KMS-11 (cell line): ENCODE data around the gene ZNF611.
A peak's percentile ranks its signal among the peaks of the same experiment; 100 is the strongest.
"Not testable (repeated sequence)": the region's sequence is repeated elsewhere in the genome, so short reads cannot be mapped to it uniquely, and the experiment has no call there.

ENCODE experiments used
- H2AFZ ChIP-seq: fragments of 200-600 bp; sonication (generic); 2 replicates; pipeline ENCODE4 v1.6.1; 2016; ENCODE audit warnings: antibody characterized with exemption, mixed run types, low read depth
- H3K27ac ChIP-seq: fragments of 200-600 bp; sonication (generic); 2 replicates; pipeline ENCODE4 v1.6.1; 2016; ENCODE audit warnings: mild to moderate bottlenecking, mixed run types
- H3K27me3 ChIP-seq: fragments of 200-600 bp; sonication (generic); 2 replicates; pipeline ENCODE4 v1.6.1; 2017; ENCODE audit warnings: mild to moderate bottlenecking, low read depth, mixed run types, moderate library complexity; ENCODE audit not compliant: insufficient read depth
- H3K36me3 ChIP-seq: fragments of 200-600 bp; sonication (generic); 2 replicates; pipeline ENCODE4 v1.6.1; 2017; ENCODE audit warnings: mild to moderate bottlenecking, mixed run types; ENCODE audit not compliant: insufficient read depth
- H3K4me1 ChIP-seq: fragments of 200-600 bp; sonication (generic); 2 replicates; pipeline ENCODE4 v1.6.1; 2016; ENCODE audit warnings: mild to moderate bottlenecking, low read depth, mixed run types; ENCODE audit not compliant: poor library complexity, severe bottlenecking
- H3K4me2 ChIP-seq: fragments of 200-600 bp; sonication (generic); 2 replicates; pipeline ENCODE4 v1.7.0; 2016; ENCODE audit warnings: mild to moderate bottlenecking, mixed run types
- H3K4me3 ChIP-seq: fragments of 200-600 bp; sonication (generic); IDR thresholded peaks from 2 replicates; pipeline ENCODE4 v1.6.1; 2017; ENCODE audit warnings: low read depth, low read length, mixed read lengths; ENCODE audit not compliant: insufficient read depth
- H3K79me2 ChIP-seq: fragments of 200-600 bp; sonication (generic); 2 replicates; pipeline ENCODE4 v1.6.1; 2016; ENCODE audit warnings: low read depth, mixed run types; ENCODE audit not compliant: insufficient read depth
- H3K9ac ChIP-seq: fragments of 200-600 bp; sonication (generic); 2 replicates; pipeline ENCODE4 v1.6.1; 2016; ENCODE audit warnings: mild to moderate bottlenecking, mixed run types
- H4K20me1 ChIP-seq: fragments of 200-600 bp; sonication (generic); 2 replicates; pipeline ENCODE4 v1.6.1; 2016; ENCODE audit warnings: mild to moderate bottlenecking, mixed run types; ENCODE audit not compliant: insufficient read depth
- TF ChIP-seq, protein P1 (sequence below): fragments of 200-600 bp; sonication (generic); conservative IDR thresholded peaks from 2 replicates; pipeline ENCODE4 v1.6.1; 2017; ENCODE audit warnings: low read depth, mild to moderate bottlenecking, antibody characterized with exemption, low read length, moderate library complexity, mixed read lengths

The ZNF611 gene

DNA sequence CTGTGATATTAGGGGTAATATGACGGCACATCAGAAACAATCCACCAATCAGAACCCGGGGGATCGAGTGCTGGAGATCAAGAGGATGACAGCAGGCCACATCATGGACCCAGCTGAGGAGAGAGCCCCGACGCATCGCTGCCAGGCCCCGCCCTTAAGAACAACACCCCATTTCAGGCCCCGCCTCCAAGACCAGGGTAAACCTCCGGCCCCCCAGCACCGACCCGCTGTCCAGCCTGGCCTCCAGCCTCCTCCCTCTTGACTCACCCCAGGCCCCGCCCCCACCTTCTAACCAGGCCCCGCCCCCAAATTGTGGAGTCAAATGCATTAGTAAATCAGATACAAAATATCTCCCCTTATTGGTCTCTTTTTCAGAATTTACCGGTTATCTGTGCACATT, 4.7 kb upstream of the ZNF611 start:
- no peaks in the 10 kb centered on the region for H3K79me2 ChIP-seq
- no peak overlapping the region for H3K4me3 ChIP-seq
- no peaks in the 10 kb centered on the region for H4K20me1 ChIP-seq
- no peaks in the 10 kb centered on the region for H3K27me3 ChIP-seq
- H3K36me3 ChIP-seq = no peaks in the 10 kb centered on the region
- no peak overlapping the region for H2AFZ ChIP-seq
- H3K27ac ChIP-seq = no peak overlapping the region
- TF ChIP-seq, protein P1, sequence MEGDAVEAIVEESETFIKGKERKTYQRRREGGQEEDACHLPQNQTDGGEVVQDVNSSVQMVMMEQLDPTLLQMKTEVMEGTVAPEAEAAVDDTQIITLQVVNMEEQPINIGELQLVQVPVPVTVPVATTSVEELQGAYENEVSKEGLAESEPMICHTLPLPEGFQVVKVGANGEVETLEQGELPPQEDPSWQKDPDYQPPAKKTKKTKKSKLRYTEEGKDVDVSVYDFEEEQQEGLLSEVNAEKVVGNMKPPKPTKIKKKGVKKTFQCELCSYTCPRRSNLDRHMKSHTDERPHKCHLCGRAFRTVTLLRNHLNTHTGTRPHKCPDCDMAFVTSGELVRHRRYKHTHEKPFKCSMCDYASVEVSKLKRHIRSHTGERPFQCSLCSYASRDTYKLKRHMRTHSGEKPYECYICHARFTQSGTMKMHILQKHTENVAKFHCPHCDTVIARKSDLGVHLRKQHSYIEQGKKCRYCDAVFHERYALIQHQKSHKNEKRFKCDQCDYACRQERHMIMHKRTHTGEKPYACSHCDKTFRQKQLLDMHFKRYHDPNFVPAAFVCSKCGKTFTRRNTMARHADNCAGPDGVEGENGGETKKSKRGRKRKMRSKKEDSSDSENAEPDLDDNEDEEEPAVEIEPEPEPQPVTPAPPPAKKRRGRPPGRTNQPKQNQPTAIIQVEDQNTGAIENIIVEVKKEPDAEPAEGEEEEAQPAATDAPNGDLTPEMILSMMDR = no peak
- no peak overlapping the region for H3K4me2 ChIP-seq
- H3K9ac ChIP-seq = no peak overlapping the region
- H3K4me1 ChIP-seq = no peaks in the 10 kb centered on the region

GRCh38 chr19:52735734-52736133, 890 bp upstream of the ZNF611 start:
- H3K9ac ChIP-seq = no peak overlapping the region
- no peak overlapping the region for H3K4me3 ChIP-seq
- no peaks in the 10 kb centered on the region for H3K79me2 ChIP-seq
- H3K36me3 ChIP-seq = no peaks in the 10 kb centered on the region
- H4K20me1 ChIP-seq = no peaks in the 10 kb centered on the region
- H2AFZ ChIP-seq = peak overlapping the region; percentile 78; the same call in 1 of the 2 replicates
- H3K27me3 ChIP-seq = no peaks in the 10 kb centered on the region
- H3K4me1 ChIP-seq = no peaks in the 10 kb centered on the region
- no peak overlapping the region for H3K27ac ChIP-seq
- TF ChIP-seq, protein P1 = no peak
- no peak overlapping the region for H3K4me2 ChIP-seq

DNA sequence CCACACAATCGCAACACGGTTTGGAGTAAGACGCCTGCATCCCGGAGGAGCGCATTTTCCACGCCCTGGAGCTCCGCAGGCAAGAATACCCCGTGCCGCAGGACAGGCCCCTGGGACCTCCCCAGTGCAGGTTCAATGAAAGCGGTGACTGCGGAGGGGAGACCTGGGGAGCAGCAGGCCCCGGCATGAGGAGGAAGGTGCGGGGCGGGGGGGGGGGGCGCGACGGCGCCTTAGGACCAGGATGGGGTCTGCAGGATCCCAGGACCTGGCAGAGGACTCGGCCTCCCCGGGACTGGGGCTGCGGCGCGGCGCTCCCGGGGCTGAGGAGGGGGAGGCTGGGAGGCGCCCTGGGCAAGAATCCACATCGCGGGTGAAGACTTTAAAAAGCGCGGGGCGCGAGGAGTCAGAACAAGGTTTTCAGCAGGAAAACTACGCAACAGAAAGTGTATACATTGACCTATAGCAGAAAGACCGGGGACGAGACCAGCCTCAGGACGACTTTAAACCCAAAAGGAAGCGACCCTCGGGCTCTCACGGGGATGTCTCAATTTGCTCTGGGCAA, 432 bp downstream of the ZNF611 start:
- H3K9ac ChIP-seq = peak overlapping the region; percentile 67; the same call in 1 of the 2 replicates
- no peaks in the 10 kb centered on the region for H4K20me1 ChIP-seq
- H3K4me2 ChIP-seq = peak overlapping the region; percentile 51; the same call in 1 of the 2 replicates
- H2AFZ ChIP-seq = peak overlapping the region; percentile 78
- H3K27ac ChIP-seq = peak overlapping the region; percentile 54
- no peaks in the 10 kb centered on the region for H3K79me2 ChIP-seq
- no peaks in the 10 kb centered on the region for H3K36me3 ChIP-seq
- no peak overlapping the region for H3K4me3 ChIP-seq
- H3K27me3 ChIP-seq = no peaks in the 10 kb centered on the region
- H3K4me1 ChIP-seq = no peaks in the 10 kb centered on the region
- TF ChIP-seq, protein P1 = no peak

GRCh38 chr19:52726051-52726450, 8.8 kb downstream of the ZNF611 start:
- H3K27me3 ChIP-seq, H3K4me3 ChIP-seq, H3K36me3 ChIP-seq: not testable (repeated sequence)

DNA sequence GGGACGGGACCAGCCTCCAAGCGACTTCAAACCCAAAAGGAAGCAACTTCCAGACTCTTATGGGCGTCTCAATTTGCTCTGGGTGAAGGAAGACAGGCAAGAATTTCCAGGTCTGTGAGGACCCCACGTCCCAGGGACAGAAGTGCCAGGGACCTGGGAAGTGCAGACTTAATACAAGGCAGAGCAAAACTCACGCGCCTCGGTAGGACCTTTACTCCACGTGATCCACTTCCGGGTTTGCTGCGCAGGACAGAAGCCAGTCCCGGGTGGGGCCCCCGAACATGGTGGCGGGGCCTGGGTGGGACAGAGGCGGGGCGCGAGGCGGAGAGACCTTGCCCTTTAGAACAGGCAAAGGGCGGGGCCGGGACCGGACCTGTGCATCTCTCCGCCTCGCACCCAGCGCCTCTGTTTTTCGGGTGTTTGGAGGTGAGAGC, 9.3 kb downstream of the ZNF611 start:
- Histone ChIP-seq H2AFZ (no peak overlapping the region), H3K9ac (no peak overlapping the region), H3K79me2 (no peaks in the 10 kb centered on the region), H3K36me3 (no peaks in the 10 kb centered on the region), H4K20me1 (no peaks in the 10 kb centered on the region), H3K4me1 (no peaks in the 10 kb centered on the region), H3K4me2 (no peak overlapping the region), H3K4me3 (no peak overlapping the region), H3K27me3 (no peaks in the 10 kb centered on the region), H3K27ac (no peak overlapping the region)
- TF ChIP-seq, protein P1 = no peak

More at GRCh38 chr19:52726051-52726450, 8.8 kb downstream of the ZNF611 start:
- H3K27ac ChIP-seq, H3K79me2 ChIP-seq, H3K4me1 ChIP-seq, H3K4me2 ChIP-seq, H2AFZ ChIP-seq, H3K9ac ChIP-seq, H4K20me1 ChIP-seq: not testable (repeated sequence)
